MCF 10A (cell line): Measurements from ENCODE around the gene MTRFR. TPM values are rescaled to one million over a fixed set of nuclear protein-coding genes. Genes with fewer than 3 reads are reported as not detected.
"Not testable (repeated sequence)": the region's sequence is repeated elsewhere in the genome, so short reads cannot be mapped to it uniquely, and the experiment has no call there.

Experiments used
- BruUV-seq: library from RNA; stranded (reverse); fragments of 400-500 nt; replicated peaks from 2 replicates; lab custom pipeline; 2021; lab: Mats Ljungman, UMichigan
- CTCF ChIA-PET: fragments of 300-600 bp; sonication (Branson Sonifier 250); formaldehyde crosslinking; extraction: SDS; loops from one replicate; lab custom pipeline; 2021; ENCODE audit warnings: antibody characterized with exemption, inconsistent platforms; lab: Yijun Ruan, JAX
- POLR2A ChIA-PET: fragments of 300-600, 350-650 bp; sonication (Branson Sonifier 250); formaldehyde crosslinking; extraction: SDS; loops from one replicate; lab custom pipeline; 2020; ENCODE audit warnings: antibody characterized with exemption, inconsistent platforms; lab: Yijun Ruan, JAX
- DNase-seq: peaks from one replicate; pipeline ENCODE4 v3.0.0-alpha.2; 2018; ENCODE audit not compliant: unreplicated experiment
- H3K27ac Mint-ChIP-seq: one replicate; pipeline ENCODE4 v1.8.0; 2022; ENCODE audit warnings: mild to moderate bottlenecking, low read depth, mixed read lengths; ENCODE audit not compliant: unreplicated experiment
- H3K27me3 Mint-ChIP-seq: one replicate; pipeline ENCODE4 v1.8.0; 2022; ENCODE audit warnings: mixed read lengths; ENCODE audit not compliant: insufficient read depth, unreplicated experiment
- H3K36me3 Mint-ChIP-seq: one replicate; pipeline ENCODE4 v1.8.0; 2022; ENCODE audit warnings: mild to moderate bottlenecking, moderate library complexity, mixed read lengths; ENCODE audit not compliant: insufficient read depth, unreplicated experiment
- H3K4me1 Mint-ChIP-seq: one replicate; pipeline ENCODE4 v1.8.0; 2022; ENCODE audit warnings: mixed read lengths; ENCODE audit not compliant: insufficient read depth, unreplicated experiment
- H3K4me3 Mint-ChIP-seq: one replicate; pipeline ENCODE4 v1.8.0; 2022; ENCODE audit warnings: mild to moderate bottlenecking, moderate library complexity, mixed read lengths; ENCODE audit not compliant: unreplicated experiment
- H3K9me3 Mint-ChIP-seq: one replicate; pipeline ENCODE4 v1.8.0; 2022; ENCODE audit warnings: mixed read lengths; ENCODE audit not compliant: unreplicated experiment
- intact Hi-C: fragments of 100-400 bp; cut with micrococcal nuclease; formaldehyde crosslinking; loops from 2 replicates; pipeline ENCODE4 v1.14.1; 2022
- total RNA-seq: library from RNA; stranded (reverse); gene quantifications from 2 replicates; pipeline ENCODE4 v1.2.3, GENCODE V29; 2022
- TF ChIP-seq, protein P1 (sequence below): fragments of 200-600 bp; IDR thresholded peaks from one replicate; pipeline ENCODE4 v1.8.0; 2022; ENCODE audit warnings: antibody characterized with exemption, mild to moderate bottlenecking; ENCODE audit not compliant: unreplicated experiment

Gene MTRFR
- total RNA-seq, 1 experiment from 2014 or later: 26.5 TPM

GRCh38 chr12:123242116-123242904, 9.1 kb downstream of the MTRFR start:
- BruUV-seq: no TSS peak
- ChIA-PET POLR2A (interaction anchor here (0.6 to 1.7 kb wide), 5 partner anchors 9 to 261 kb away, joined by 3 to 24 read pairs (median 3); partner anchors contain the start of genes MPHOSPH9 and MTRFR), CTCF (interaction anchor here (0.5 to 1.1 kb wide), 8 partner anchors 9 to 471 kb away, joined by 3 to 6 read pairs (median 3); partner anchors contain the start of genes MPHOSPH9 and MTRFR)
- H3K27ac Mint-ChIP-seq: no peak overlapping the region
- no peak overlapping the region for H3K4me3 Mint-ChIP-seq
- TF ChIP-seq, protein P1, sequence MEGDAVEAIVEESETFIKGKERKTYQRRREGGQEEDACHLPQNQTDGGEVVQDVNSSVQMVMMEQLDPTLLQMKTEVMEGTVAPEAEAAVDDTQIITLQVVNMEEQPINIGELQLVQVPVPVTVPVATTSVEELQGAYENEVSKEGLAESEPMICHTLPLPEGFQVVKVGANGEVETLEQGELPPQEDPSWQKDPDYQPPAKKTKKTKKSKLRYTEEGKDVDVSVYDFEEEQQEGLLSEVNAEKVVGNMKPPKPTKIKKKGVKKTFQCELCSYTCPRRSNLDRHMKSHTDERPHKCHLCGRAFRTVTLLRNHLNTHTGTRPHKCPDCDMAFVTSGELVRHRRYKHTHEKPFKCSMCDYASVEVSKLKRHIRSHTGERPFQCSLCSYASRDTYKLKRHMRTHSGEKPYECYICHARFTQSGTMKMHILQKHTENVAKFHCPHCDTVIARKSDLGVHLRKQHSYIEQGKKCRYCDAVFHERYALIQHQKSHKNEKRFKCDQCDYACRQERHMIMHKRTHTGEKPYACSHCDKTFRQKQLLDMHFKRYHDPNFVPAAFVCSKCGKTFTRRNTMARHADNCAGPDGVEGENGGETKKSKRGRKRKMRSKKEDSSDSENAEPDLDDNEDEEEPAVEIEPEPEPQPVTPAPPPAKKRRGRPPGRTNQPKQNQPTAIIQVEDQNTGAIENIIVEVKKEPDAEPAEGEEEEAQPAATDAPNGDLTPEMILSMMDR: no peak
- H3K4me1 Mint-ChIP-seq: peaks cover 19% of the 10 kb centered on the region
- intact Hi-C loops: no loop called here
- no peaks in the 10 kb centered on the region for H3K9me3 Mint-ChIP-seq
- H3K36me3 Mint-ChIP-seq: peaks cover 46% of the 10 kb centered on the region
- DNase-seq: no peak
- H3K27me3 Mint-ChIP-seq: no peaks in the 10 kb centered on the region

DNA sequence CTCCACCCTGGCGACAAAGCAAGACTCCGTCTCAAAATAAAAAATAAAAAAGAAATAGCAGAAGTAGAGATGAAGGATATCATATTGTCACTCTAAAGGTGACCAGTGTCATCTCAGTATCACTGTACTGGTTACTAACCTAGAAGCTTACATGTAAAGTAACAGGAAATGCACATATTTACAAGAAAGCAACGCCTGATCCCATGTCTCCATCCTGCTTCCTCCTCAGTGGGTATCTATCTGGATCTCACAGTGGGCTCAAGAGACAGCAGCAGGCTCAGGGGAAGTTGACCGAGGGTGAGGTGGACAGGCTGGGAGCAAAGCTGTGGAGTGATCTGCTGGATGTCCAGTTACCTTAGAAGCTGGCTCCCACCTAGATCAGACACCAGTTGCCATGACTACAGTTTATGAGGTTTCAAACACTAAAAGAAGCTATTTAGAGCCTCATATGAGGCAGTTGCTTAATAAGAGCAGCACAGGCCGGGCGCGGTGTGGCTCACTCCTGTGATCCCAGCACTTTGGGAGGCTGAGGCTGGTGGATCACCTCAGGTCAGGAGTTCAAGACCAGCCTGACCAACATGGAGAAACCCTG, 10.5 kb downstream of the MTRFR start:
- Mint-ChIP-seq H3K36me3 (peaks cover 38% of the 10 kb centered on the region), H3K4me3 (no peak overlapping the region), H3K4me1 (peaks cover 12% of the 10 kb centered on the region), H3K27ac (no peak overlapping the region), H3K9me3 (no peaks in the 10 kb centered on the region), H3K27me3 (no peaks in the 10 kb centered on the region)
- ChIA-PET POLR2A (interaction anchor here (0.7 to 1.1 kb wide), 2 partner anchors 11 to 74 kb away, joined by 3 to 6 read pairs; partner anchors contain the start of genes MPHOSPH9 and MTRFR), CTCF (interaction anchor here (0.7 kb wide), 1 partner anchor 199 kb away, joined by 3 read pairs; no protein-coding TSS in a partner anchor)
- no TSS peak for BruUV-seq
- TF ChIP-seq, protein P1: no peak
- intact Hi-C loops: no loop called here
- no peak for DNase-seq

DNA sequence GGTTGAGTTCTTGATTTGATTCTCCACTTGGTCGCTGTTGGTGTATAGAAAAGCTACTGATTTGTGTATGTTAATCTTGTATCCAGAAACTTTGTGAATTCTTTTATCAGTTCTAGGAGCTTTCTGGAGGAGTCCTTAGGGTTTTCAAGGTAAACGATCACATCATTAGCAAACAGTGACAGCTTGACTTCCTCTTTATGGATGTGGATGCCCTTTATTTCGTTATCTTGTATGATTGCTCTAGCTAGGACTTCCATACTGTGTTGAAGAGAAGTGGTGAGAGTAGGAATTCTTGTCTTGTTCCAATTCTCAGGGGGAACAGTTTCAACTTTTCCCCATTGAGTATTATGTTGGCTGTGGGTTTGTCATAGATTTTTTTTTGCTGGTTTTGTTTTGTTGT, 12.4 kb downstream of the MTRFR start:
- H3K9me3 Mint-ChIP-seq: no peaks in the 10 kb centered on the region
- TF ChIP-seq, protein P1: no peak
- CTCF ChIA-PET: no interaction called here
- intact Hi-C loops: no loop called here
- POLR2A ChIA-PET: interaction anchor here (0.7 to 1.0 kb wide), 2 partner anchors 12 to 13 kb away, joined by 4 to 5 read pairs; partner anchors contain the start of gene MTRFR
- BruUV-seq: no TSS peak
- H3K27ac Mint-ChIP-seq: no peak overlapping the region
- H3K4me3 Mint-ChIP-seq: no peak overlapping the region
- no peak for DNase-seq
- H3K36me3 Mint-ChIP-seq: peaks cover 33% of the 10 kb centered on the region
- no peaks in the 10 kb centered on the region for H3K27me3 Mint-ChIP-seq
- H3K4me1 Mint-ChIP-seq: peaks cover 17% of the 10 kb centered on the region

- Mint-ChIP-seq H3K4me1 (peaks cover 30% of the 10 kb centered on the region), H3K36me3 (peaks cover 37% of the 10 kb centered on the region)
- POLR2A ChIA-PET: interaction anchor here (0.6 to 5.9 kb wide), 4 partner anchors 10 to 331 kb away, joined by 3 to 79 read pairs (median 5); partner anchors contain the start of genes MPHOSPH9 and MTRFR
- H3K4me3 Mint-ChIP-seq, H3K27ac Mint-ChIP-seq, intact Hi-C loops, BruUV-seq, DNase-seq, H3K9me3 Mint-ChIP-seq, H3K27me3 Mint-ChIP-seq: not testable (repeated sequence)
- CTCF ChIA-PET: interaction anchor here (1.9 to 3.3 kb wide), 2 partner anchors 10 to 15 kb away, joined by 7 to 33 read pairs; partner anchors contain the start of genes MPHOSPH9 and MTRFR
Observed at GRCh38 chr12:123248129-123248528, 14.9 kb downstream of the MTRFR start.

- ChIA-PET CTCF (interaction anchor here (1.0 to 3.3 kb wide), 3 partner anchors 11 to 16 kb away, joined by 3 to 33 read pairs (median 7); partner anchors contain the start of genes MPHOSPH9 and MTRFR), POLR2A (interaction anchor here (1.6 to 5.9 kb wide), 2 partner anchors 16 to 275 kb away, joined by 3 to 79 read pairs; partner anchors contain the start of genes MPHOSPH9 and MTRFR)
- H3K9me3 Mint-ChIP-seq, BruUV-seq, H3K27me3 Mint-ChIP-seq, intact Hi-C loops, H3K27ac Mint-ChIP-seq, H3K4me3 Mint-ChIP-seq, DNase-seq: not testable (repeated sequence)
- Mint-ChIP-seq H3K4me1 (peaks cover 30% of the 10 kb centered on the region), H3K36me3 (peaks cover 48% of the 10 kb centered on the region)
Observed at GRCh38 chr12:123248996-123249741, 15.9 kb downstream of the MTRFR start.
